ENCODE measurements around the gene FAM180B. TPM values are rescaled to one million over a fixed set of nuclear protein-coding genes. Genes with fewer than 3 reads are reported as not detected.
A peak's percentile ranks its signal among the peaks of the same experiment; 100 is the strongest.
"Not testable (repeated sequence)": the region's sequence is repeated elsewhere in the genome, so short reads cannot be mapped to it uniquely, and the experiment has no call there.

FAM180B gene
- total and polyA plus RNA-seq, 2 of the 4 experiments (the other 2 are of a cell fraction) = not detected

- H4K5ac ChIP-seq (ENCODE audit: low read depth, low read length) = no peak overlapping the region
- H3K4me2 ChIP-seq (ENCODE audit: low read depth, low read length) = no peak overlapping the region
- no peak overlapping the region for H2BK15ac ChIP-seq (ENCODE audit: low read depth, low read length)
- CTCF ChIA-PET = no interaction called here
- in situ Hi-C loops (cut with MboI; ENCODE audit: low sequenced_read_pairs) = no loop called here
- DNase-seq (peak; percentile 44), ATAC-seq (ENCODE audit: low read depth) (no peak)
- no TSS peak for BruUV-seq (replicated peaks)
- H3K27ac ChIP-seq (ENCODE audit: insufficient read depth, low read length) = no peak overlapping the region
- H3K18ac ChIP-seq (ENCODE audit: low read depth, low read length) = no peak overlapping the region
- no peaks in the 10 kb centered on the region for H3K27me3 ChIP-seq (ENCODE audit: control insufficient read depth, insufficient read depth, low read length)
- intact Hi-C loops (cut with micrococcal nuclease) = no loop called here
- H3K4me3 ChIP-seq (ENCODE audit: insufficient read depth, low read depth, low read length) = no peak overlapping the region
- dilution Hi-C loops (cut with HindIII; ENCODE audit: low sequenced_read_pairs, unreplicated experiment) = no loop called here
- no peak overlapping the region for H2BK5ac ChIP-seq (ENCODE audit: low read depth, low read length, poor library complexity, severe bottlenecking)
- H3K9me1 ChIP-seq (ENCODE audit: insufficient read depth, low read length) = peaks cover 3% of the 10 kb centered on the region; the same call in 1 of the 2 replicates
- no peak overlapping the region for H3K9ac ChIP-seq (ENCODE audit: low read depth, low read length)
- H3K56ac ChIP-seq (ENCODE audit: extremely low read depth, insufficient read depth, low read length) = no peak overlapping the region
- no peak overlapping the region for H3K4ac ChIP-seq (ENCODE audit: low read depth, low read length)
- 92% methylated on average over 2 of the region's 2 CpGs; no CpG with 5 or more reads in 1 of the 2 experiments for WGBS, 2 experiments (ENCODE audit: extremely low coverage in 2 of 2, insufficient read length in 1 of 2)
- POLR2A ChIA-PET (ENCODE audit: unreplicated experiment) = no interaction called here
- no peak overlapping the region for H3K23ac ChIP-seq (ENCODE audit: low read depth, low read length)
- H4K8ac ChIP-seq (ENCODE audit: low read depth in 2 of 2, low read length in 2 of 2) = no peak overlapping the region
- no peak overlapping the region for H3K14ac ChIP-seq (replicated peaks; ENCODE audit: low read depth, low read length)
- no peak overlapping the region for H2AK5ac ChIP-seq (ENCODE audit: low read depth, low read length)
- no peak overlapping the region for H2AK9ac ChIP-seq (replicated peaks; ENCODE audit: low read depth, low read length, poor library complexity)
- H3K79me1 ChIP-seq (ENCODE audit: low read depth in 1 of 2, low read length in 2 of 2) = peaks cover 13 to 17% of the 10 kb centered on the region in 2 experiments
- no peaks in the 10 kb centered on the region for H3K36me3 ChIP-seq (ENCODE audit: control insufficient read depth, insufficient read depth, low read length)
- no peak overlapping the region for H2BK120ac ChIP-seq (ENCODE audit: low read depth, low read length)
- no peaks in the 10 kb centered on the region for H4K20me1 ChIP-seq (ENCODE audit: insufficient read depth, low read length)
- H4K91ac ChIP-seq (ENCODE audit: insufficient read depth, low read depth, low read length) = no peak overlapping the region
- peaks cover 4% of the 10 kb centered on the region for H3K4me1 ChIP-seq (ENCODE audit: control insufficient read depth, insufficient read depth, low read length)
- H2BK20ac ChIP-seq (ENCODE audit: low read depth, low read length) = no peak overlapping the region
- no peaks in the 10 kb centered on the region for H3K9me3 ChIP-seq (ENCODE audit: control insufficient read depth, insufficient read depth, low read length)
- peak; percentile 85 for TF ChIP-seq CEBPB (IDR thresholded peaks at IDR 0.05; ENCODE audit: low read depth, low read length)
- no peak for TF ChIP-seq BHLHE40 (IDR thresholded peaks at IDR 0.05; ENCODE audit: low read depth, low read length)
- no peak overlapping the region for H2AFZ ChIP-seq (replicated peaks; ENCODE audit: low read length, poor library complexity)
Observed at GRCh38 chr11:47560426-47560825, 26.1 kb upstream of the FAM180B start.

GRCh38 chr11:47562393-47562792 lies 24.1 kb upstream of the FAM180B start:
- H3K27ac ChIP-seq (ENCODE audit: insufficient read depth, low read length); H2BK20ac ChIP-seq (ENCODE audit: low read depth, low read length); H2BK5ac ChIP-seq (ENCODE audit: low read depth, low read length, poor library complexity, severe bottlenecking); H3K4me3 ChIP-seq (ENCODE audit: insufficient read depth, low read depth, low read length); H3K9ac ChIP-seq (ENCODE audit: low read depth, low read length); POLR2A ChIA-PET (ENCODE audit: unreplicated experiment); H4K8ac ChIP-seq (ENCODE audit: low read depth in 2 of 2, low read length in 2 of 2); H3K4ac ChIP-seq (ENCODE audit: low read depth, low read length); in situ Hi-C loops (cut with MboI; ENCODE audit: low sequenced_read_pairs); H4K20me1 ChIP-seq (ENCODE audit: insufficient read depth, low read length); H3K9me3 ChIP-seq (ENCODE audit: control insufficient read depth, insufficient read depth, low read length); H2AK9ac ChIP-seq (replicated peaks; ENCODE audit: low read depth, low read length, poor library complexity); H4K91ac ChIP-seq (ENCODE audit: insufficient read depth, low read depth, low read length); H2BK120ac ChIP-seq (ENCODE audit: low read depth, low read length); H3K18ac ChIP-seq (ENCODE audit: low read depth, low read length); H3K9me1 ChIP-seq (ENCODE audit: insufficient read depth, low read length); H3K56ac ChIP-seq (ENCODE audit: extremely low read depth, insufficient read depth, low read length); H2BK15ac ChIP-seq (ENCODE audit: low read depth, low read length); dilution Hi-C loops (cut with HindIII; ENCODE audit: low sequenced_read_pairs, unreplicated experiment); H2AK5ac ChIP-seq (ENCODE audit: low read depth, low read length); H3K23ac ChIP-seq (ENCODE audit: low read depth, low read length); H3K4me2 ChIP-seq (ENCODE audit: low read depth, low read length); H3K4me1 ChIP-seq (ENCODE audit: control insufficient read depth, insufficient read depth, low read length); ATAC-seq (ENCODE audit: low read depth); H2AFZ ChIP-seq (replicated peaks; ENCODE audit: low read length, poor library complexity); H3K27me3 ChIP-seq (ENCODE audit: control insufficient read depth, insufficient read depth, low read length); intact Hi-C loops (cut with micrococcal nuclease); H3K36me3 ChIP-seq (ENCODE audit: control insufficient read depth, insufficient read depth, low read length); BruUV-seq (replicated peaks); H4K5ac ChIP-seq (ENCODE audit: low read depth, low read length); DNase-seq; H3K14ac ChIP-seq (replicated peaks; ENCODE audit: low read depth, low read length): not testable (repeated sequence)
- CTCF ChIA-PET = interaction anchor here (0.6 kb wide), 1 partner anchor 9 kb away, joined by 4 read pairs; no protein-coding TSS in a partner anchor
- H3K79me1 ChIP-seq (ENCODE audit: low read depth in 1 of 2, low read length in 2 of 2) = peaks cover 18 to 33% of the 10 kb centered on the region in 2 experiments
- no CpG with 5 or more reads among the region's 4 CpGs for WGBS, 2 experiments (ENCODE audit: extremely low coverage in 2 of 2, insufficient read length in 1 of 2)
